H1 (cell line): ENCODE measurements around the gene DGCR6L. TPM values are rescaled to one million over a fixed set of nuclear protein-coding genes. Genes with fewer than 3 reads are reported as not detected.
"Not testable (repeated sequence)": the region's sequence is repeated elsewhere in the genome, so short reads cannot be mapped to it uniquely, and the experiment has no call there.

Experiments used
- CTCF ChIA-PET: fragments of 300-600 bp; sonication (Branson Sonifier 250); formaldehyde crosslinking; loops from one replicate; lab custom pipeline; 2021; ENCODE audit not compliant: partially characterized antibody; lab: Charles Lee
- POLR2A ChIA-PET: fragments of 300-600 bp; sonication (Branson Sonifier 250); formaldehyde crosslinking; loops from one replicate; lab custom pipeline; 2021; ENCODE audit warnings: inconsistent platforms; ENCODE audit not compliant: partially characterized antibody; lab: Charles Lee
- DNase-seq, 2 experiments: peaks; one replicate each; pipeline versions ENCODE4 v3.0.0 to v3.0.0-alpha.2; 2010 to 2022; ENCODE audit warnings: low spot score in 2 of 2, low read depth in 1 of 2, mixed read lengths in 1 of 2
- FAIRE-seq: peaks from 2 replicates; lab custom pipeline; 2011; peaks lifted over from hg19 to GRCh38; lab: Jason Lieb, UNC
- H2AFZ ChIP-seq: 2 replicates; pipeline ENCODE4 v1.8.1; 2012; ENCODE audit warnings: low read length, inconsistent platforms
- H2AK5ac ChIP-seq: 2 replicates; pipeline ENCODE4 v1.6.1; 2013; ENCODE audit warnings: low read depth, low read length
- H2BK120ac ChIP-seq: replicated peaks from 2 replicates; pipeline ENCODE3; 2013; ENCODE audit warnings: low read depth, low read length, inconsistent platforms
- H2BK12ac ChIP-seq: 2 replicates; pipeline ENCODE4 v1.6.1; 2013; ENCODE audit warnings: low read depth, low read length
- H2BK15ac ChIP-seq: 2 replicates; pipeline ENCODE4 v1.6.1; 2013; ENCODE audit warnings: low read length
- H2BK20ac ChIP-seq: 2 replicates; pipeline ENCODE4 v1.6.1; 2013; ENCODE audit warnings: low read length
- H2BK5ac ChIP-seq: 2 replicates; pipeline ENCODE4 v1.6.1; 2013; ENCODE audit warnings: low read depth, low read length
- H3K14ac ChIP-seq: 2 replicates; pipeline ENCODE4 v1.6.1; 2013; ENCODE audit warnings: inconsistent platforms; ENCODE audit not compliant: insufficient read length
- H3K18ac ChIP-seq: 2 replicates; pipeline ENCODE4 v1.6.1; 2013; ENCODE audit warnings: low read length; ENCODE audit errors: extremely low read depth
- H3K23ac ChIP-seq: 2 replicates; pipeline ENCODE4 v1.6.1; 2013; ENCODE audit warnings: inconsistent platforms; ENCODE audit not compliant: insufficient read length
- H3K23me2 ChIP-seq: 2 replicates; pipeline ENCODE4 v1.6.1; 2013; ENCODE audit warnings: low read depth, low read length
- H3K27ac ChIP-seq: 2 replicates; pipeline ENCODE4 v1.6.1; 2011; ENCODE audit warnings: low read depth, low read length, inconsistent platforms
- H3K27me3 ChIP-seq, 4 experiments: replicated peaks in 1 of 4; 1 replicate in 1 of 4; 2 replicates in 3 of 4; pipeline versions ENCODE4 v1.6.1 to v1.8.1; 2011 to 2013; ENCODE audit warnings: low read length in 3 of 4, mild to moderate bottlenecking in 3 of 4, inconsistent platforms in 2 of 4, mixed read lengths in 2 of 4, moderate library complexity in 1 of 4; ENCODE audit not compliant: control insufficient read depth in 3 of 4, insufficient read depth in 3 of 4; ENCODE audit errors: extremely low read depth in 1 of 4
- H3K36me3 ChIP-seq, 4 experiments: 2 replicates each; pipeline versions ENCODE4 v1.6.1 to v1.8.1; 2011 to 2013; ENCODE audit warnings: mild to moderate bottlenecking in 4 of 4, low read length in 3 of 4, moderate library complexity in 2 of 4, control low read depth in 1 of 4, inconsistent platforms in 1 of 4; ENCODE audit not compliant: insufficient read depth in 4 of 4, control insufficient read depth in 2 of 4
- H3K4ac ChIP-seq: replicated peaks from 2 replicates; pipeline ENCODE3; 2013; ENCODE audit warnings: low read length, low read depth, mixed read lengths, inconsistent platforms; ENCODE audit not compliant: insufficient read length
- H3K4me1 ChIP-seq, 4 experiments: replicated peaks in 1 of 4; 1 replicate in 1 of 4; 2 replicates in 3 of 4; pipeline versions ENCODE4 v1.6.1 to v1.8.1; 2011 to 2013; ENCODE audit warnings: low read length in 3 of 4, inconsistent platforms in 2 of 4, mixed read lengths in 1 of 4; ENCODE audit not compliant: insufficient read depth in 4 of 4, control insufficient read depth in 3 of 4
- H3K4me2 ChIP-seq, 2 experiments: 2 replicates each; pipeline versions ENCODE4 v1.6.1 to v1.8.1; 2011 to 2013; ENCODE audit warnings: low read depth in 2 of 2, low read length in 2 of 2, control low read depth in 1 of 2, inconsistent platforms in 1 of 2, mild to moderate bottlenecking in 1 of 2; ENCODE audit not compliant: insufficient read depth in 1 of 2
- H3K4me3 ChIP-seq, 4 experiments: fragments of 200-600, 300-600 bp in 1 of 4; sonication (generic), shearing (Covaris generic), sonication (Bioruptor Twin) in 1 of 4; 2 replicates each; pipeline versions ENCODE4 v1.5.1 to v1.8.1; 2011 to 2016; ENCODE audit warnings: low read length in 4 of 4, low read depth in 3 of 4, control low read depth in 2 of 4, inconsistent platforms in 2 of 4, mild to moderate bottlenecking in 2 of 4, mixed read lengths in 1 of 4, moderate library complexity in 1 of 4; ENCODE audit not compliant: insufficient read depth in 2 of 4; ENCODE audit errors: extremely low read depth in 1 of 4
- H3K56ac ChIP-seq: replicated peaks from 2 replicates; pipeline ENCODE3; 2013; ENCODE audit warnings: low read depth, mild to moderate bottlenecking, mixed read lengths, low read length, inconsistent platforms; ENCODE audit not compliant: insufficient read length
- H3K79me1 ChIP-seq: 2 replicates; pipeline ENCODE4 v1.6.1; 2013; ENCODE audit warnings: low read depth, low read length, control low read depth
- H3K79me2 ChIP-seq, 2 experiments: 2 replicates each; pipeline versions ENCODE4 v1.6.1 to v1.8.1; 2012 to 2013; ENCODE audit warnings: low read length in 2 of 2, mild to moderate bottlenecking in 2 of 2, inconsistent platforms in 1 of 2; ENCODE audit not compliant: insufficient read depth in 2 of 2, control insufficient read depth in 1 of 2
- H3K9ac ChIP-seq, 4 experiments: replicated peaks in 1 of 4; 1 replicate in 1 of 4; 2 replicates in 3 of 4; pipeline versions ENCODE4 v1.6.1 to v1.8.1; 2011 to 2013; ENCODE audit warnings: low read depth in 3 of 4, low read length in 3 of 4, control low read depth in 2 of 4, mild to moderate bottlenecking in 2 of 4, moderate library complexity in 2 of 4, inconsistent platforms in 1 of 4; ENCODE audit errors: extremely low read depth in 1 of 4
- H3K9me3 ChIP-seq, 2 experiments: 2 replicates each; pipeline versions ENCODE4 v1.6.1 to v1.8.1; 2012 to 2013; ENCODE audit warnings: mild to moderate bottlenecking in 2 of 2, moderate library complexity in 2 of 2, control low read depth in 1 of 2, inconsistent platforms in 1 of 2, low read depth in 1 of 2, low read length in 1 of 2, mixed read lengths in 1 of 2; ENCODE audit not compliant: insufficient read depth in 2 of 2
- H4K20me1 ChIP-seq, 2 experiments: replicated peaks in 1 of 2; 2 replicates each; pipeline versions ENCODE3 to v1.8.1; 2011 to 2013; ENCODE audit warnings: inconsistent platforms in 2 of 2, low read length in 2 of 2, mild to moderate bottlenecking in 1 of 2; ENCODE audit not compliant: insufficient read depth in 2 of 2, control insufficient read depth in 1 of 2
- H4K5ac ChIP-seq: 2 replicates; pipeline ENCODE4 v1.6.1; 2013; ENCODE audit warnings: low read length, low read depth, mixed read lengths, inconsistent platforms; ENCODE audit not compliant: insufficient read length
- H4K8ac ChIP-seq: 2 replicates; pipeline ENCODE4 v1.8.0; 2013; ENCODE audit warnings: mild to moderate bottlenecking, moderate library complexity, low read length, inconsistent platforms; ENCODE audit not compliant: insufficient read depth; ENCODE audit errors: extremely low read depth
- H4K91ac ChIP-seq: replicated peaks from 2 replicates; pipeline ENCODE3; 2013; ENCODE audit warnings: low read length, mixed read lengths, inconsistent platforms; ENCODE audit not compliant: insufficient read length
- WGBS, 2 experiments: shearing (Covaris generic) in 1 of 2; methylation state at CpG; one replicate each; pipeline versions ENCODE4 v1.1.6 to v1.1.7; 2013 to 2015; ENCODE audit warnings: low lambda C conversion rate in 2 of 2, mixed read lengths in 2 of 2, inconsistent platforms in 1 of 2, low coverage in 1 of 2, missing lambda C conversion rate in 1 of 2; ENCODE audit not compliant: insufficient replicate concordance in 2 of 2, insufficient coverage in 1 of 2, insufficient read length in 1 of 2; ENCODE audit errors: extremely low coverage in 1 of 2, missing lambda C conversion rate in 1 of 2; 5-methylcytosine and 5-hydroxymethylcytosine counted together
- polyA plus RNA-seq, 7 experiments: library from polyadenylated mRNA; depleted of rRNA in 3 of 7; stranded (reverse) in 5 of 7; unstranded in 2 of 7; fragments of >200 nt in 5 of 7; fragments of 200-250 nt in 2 of 7; gene quantifications; 1 replicate in 5 of 7; 2 replicates in 1 of 7; 4 replicates in 1 of 7; pipeline versions ENCODE4 v1.2.1 to v1.2.3, GENCODE V29; 2011 to 2013; ENCODE audit warnings: missing spikeins in 2 of 7, mixed read lengths in 2 of 7
- total RNA-seq: library from RNA; stranded (reverse); fragmentation: NEBNext Ultra II Directional; extraction: Animal tissue kit (Norgen Biotek cat#: 25700); gene quantifications from 2 replicates; pipeline ENCODE4 v1.2.1, GENCODE V29; 2021

The DGCR6L gene
- total and polyA plus RNA-seq, 2 of the 8 experiments (the other 6 are each of a cell fraction or from before 2014, with no cell fraction given): 43.6 to 72.6 TPM

GRCh38 chr22:20306646-20307447, 13.0 kb downstream of the DGCR6L start:
- H2BK15ac ChIP-seq: not testable (repeated sequence)

More at GRCh38 chr22:20306646-20307447, 13.0 kb downstream of the DGCR6L start:
- not testable (repeated sequence) for H3K23me2 ChIP-seq, H2AK5ac ChIP-seq, H3K79me2 ChIP-seq, H3K14ac ChIP-seq, H2BK12ac ChIP-seq, H3K36me3 ChIP-seq, H4K91ac ChIP-seq, H3K4ac ChIP-seq, H3K56ac ChIP-seq, FAIRE-seq, H4K5ac ChIP-seq, H3K27me3 ChIP-seq, H2AFZ ChIP-seq, H3K27ac ChIP-seq, H2BK120ac ChIP-seq, H3K18ac ChIP-seq, H4K8ac ChIP-seq, H3K4me2 ChIP-seq, H3K9ac ChIP-seq, H2BK20ac ChIP-seq, H4K20me1 ChIP-seq, H3K23ac ChIP-seq, H3K9me3 ChIP-seq, H2BK5ac ChIP-seq, H3K4me1 ChIP-seq, H3K79me1 ChIP-seq, H3K4me3 ChIP-seq, DNase-seq
- ChIA-PET POLR2A (interaction anchor here (1.4 kb wide), 1 partner anchor 13 kb away, joined by 3 read pairs; the partner anchor contains the start of gene DGCR6L), CTCF (interaction anchor here (1.2 to 2.1 kb wide), 2 partner anchors 11 to 68 kb away, joined by 3 to 5 read pairs; no protein-coding TSS in a partner anchor)
- 94% methylated on average over 9 of the region's 21 CpGs; no CpG with 5 or more reads in 1 of the 2 experiments for WGBS, 2 experiments
